ENCODE measurements around the gene HNF1B.
"Not testable (repeated sequence)": the region's sequence is repeated elsewhere in the genome, so short reads cannot be mapped to it uniquely, and the experiment has no call there.

Gene HNF1B

DNA sequence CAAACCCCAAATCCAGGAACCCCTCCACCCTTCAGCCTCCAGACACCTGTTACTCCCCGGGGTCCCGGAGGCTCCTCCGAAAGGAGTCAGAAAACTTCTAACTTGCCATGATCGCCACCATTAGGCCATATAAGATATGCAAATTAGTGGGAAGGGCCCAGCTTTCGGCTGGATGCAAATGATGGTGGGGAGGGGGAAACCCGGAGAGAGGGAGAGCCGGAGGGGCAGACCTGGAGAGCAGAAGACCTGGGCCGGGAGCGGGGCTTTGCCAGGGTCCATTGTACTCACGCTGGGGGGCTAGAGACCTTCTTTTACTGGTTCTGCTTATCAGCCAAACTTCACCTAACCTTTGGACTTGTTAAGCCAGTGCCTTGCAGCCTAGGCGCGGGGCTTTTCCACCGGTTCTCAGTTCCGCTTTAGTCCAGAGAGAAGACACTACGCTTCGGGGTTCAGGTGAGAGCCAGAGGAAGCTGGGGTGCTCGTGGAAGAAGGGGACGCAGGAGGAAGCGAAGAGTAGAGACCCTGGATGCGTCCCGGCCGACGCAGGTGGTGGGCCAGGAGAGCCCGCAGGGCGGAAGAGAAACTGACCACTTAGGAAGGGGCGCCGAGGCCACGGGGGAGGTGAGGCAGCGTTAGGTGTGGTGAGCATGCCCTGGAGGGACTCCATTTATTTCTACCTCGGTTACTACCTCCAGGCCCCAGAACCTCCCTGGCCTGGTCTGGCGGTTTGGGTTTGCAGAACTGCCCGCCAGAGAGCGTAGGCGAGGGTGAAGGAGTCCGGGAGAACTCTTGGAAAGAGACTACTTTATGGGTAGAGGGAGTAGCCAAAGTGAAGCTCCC lies at the start of gene HNF1B:
TSS of gene HNF1B (minus strand) at position 99 of the 840 bp plus-strand sequence. CDS start 175 bp downstream, outside the sequence.
- H3K9ac ChIP-seq (ENCODE audit: low read depth in 1 of 2, low read length in 2 of 2): peak within 1 kb of the TSS; percentile 79 to 97
- no peaks in the 10 kb centered on the region for H3K9me3 ChIP-seq (ENCODE audit: control insufficient read depth in 2 of 2, low read length in 2 of 2)
- no peaks in the 10 kb centered on the region for H3K36me3 ChIP-seq (ENCODE audit: control insufficient read depth in 2 of 2, insufficient read depth in 2 of 2, low read length in 2 of 2)
- H3K4me1 ChIP-seq (ENCODE audit: control insufficient read depth in 2 of 2, insufficient read depth in 2 of 2, low read length in 2 of 2): peaks cover 15 to 17% of the 10 kb centered on the region in 2 donors
- H3K27ac ChIP-seq (ENCODE audit: low read depth in 2 of 2, low read length in 2 of 2): peak within 1 kb of the TSS; percentile 91 to 93
- peaks cover 29% of the 10 kb centered on the region in 2 donors for H3K27me3 ChIP-seq (ENCODE audit: control insufficient read depth in 2 of 2, insufficient read depth in 2 of 2, low read length in 2 of 2)
- peak within 1 kb of the TSS; percentile 85 to 88 for H3K4me3 ChIP-seq (ENCODE audit: low read length in 2 of 2)

DNA sequence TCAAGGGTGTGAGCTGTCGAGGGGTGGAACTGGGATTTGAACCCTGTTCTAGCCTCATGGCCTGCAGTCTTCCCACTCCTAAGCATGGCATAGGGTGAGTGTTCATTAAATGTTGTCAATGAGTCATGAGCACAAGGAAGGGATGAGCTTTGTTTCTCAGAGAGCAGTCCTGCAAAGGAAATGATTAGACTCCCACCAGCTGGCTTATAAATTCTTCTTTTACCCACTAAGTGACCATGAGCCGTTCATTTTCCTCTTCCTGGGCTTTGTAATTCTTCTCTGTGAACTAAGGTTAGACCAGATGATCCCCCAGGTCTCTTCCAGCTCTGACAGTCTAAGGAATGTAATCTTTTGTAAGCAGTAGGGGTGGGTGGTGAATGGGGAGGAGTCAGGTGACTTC lies 47.9 kb upstream of the HNF1B start:
- no peaks in the 10 kb centered on the region for H3K36me3 ChIP-seq (ENCODE audit: control insufficient read depth in 2 of 2, insufficient read depth in 2 of 2, low read length in 2 of 2)
- no peak overlapping the region for H3K4me3 ChIP-seq (ENCODE audit: low read length in 2 of 2)
- peaks cover 18 to 21% of the 10 kb centered on the region in 2 donors for H3K4me1 ChIP-seq (ENCODE audit: control insufficient read depth in 2 of 2, insufficient read depth in 2 of 2, low read length in 2 of 2)
- H3K9ac ChIP-seq (ENCODE audit: low read depth in 1 of 2, low read length in 2 of 2): no peak overlapping the region
- H3K9me3 ChIP-seq (ENCODE audit: control insufficient read depth in 2 of 2, low read length in 2 of 2): no peaks in the 10 kb centered on the region
- H3K27ac ChIP-seq (ENCODE audit: low read depth in 2 of 2, low read length in 2 of 2): no peak overlapping the region
- peaks cover 0 to 5% of the 10 kb centered on the region in 2 donors for H3K27me3 ChIP-seq (ENCODE audit: control insufficient read depth in 2 of 2, insufficient read depth in 2 of 2, low read length in 2 of 2)

DNA sequence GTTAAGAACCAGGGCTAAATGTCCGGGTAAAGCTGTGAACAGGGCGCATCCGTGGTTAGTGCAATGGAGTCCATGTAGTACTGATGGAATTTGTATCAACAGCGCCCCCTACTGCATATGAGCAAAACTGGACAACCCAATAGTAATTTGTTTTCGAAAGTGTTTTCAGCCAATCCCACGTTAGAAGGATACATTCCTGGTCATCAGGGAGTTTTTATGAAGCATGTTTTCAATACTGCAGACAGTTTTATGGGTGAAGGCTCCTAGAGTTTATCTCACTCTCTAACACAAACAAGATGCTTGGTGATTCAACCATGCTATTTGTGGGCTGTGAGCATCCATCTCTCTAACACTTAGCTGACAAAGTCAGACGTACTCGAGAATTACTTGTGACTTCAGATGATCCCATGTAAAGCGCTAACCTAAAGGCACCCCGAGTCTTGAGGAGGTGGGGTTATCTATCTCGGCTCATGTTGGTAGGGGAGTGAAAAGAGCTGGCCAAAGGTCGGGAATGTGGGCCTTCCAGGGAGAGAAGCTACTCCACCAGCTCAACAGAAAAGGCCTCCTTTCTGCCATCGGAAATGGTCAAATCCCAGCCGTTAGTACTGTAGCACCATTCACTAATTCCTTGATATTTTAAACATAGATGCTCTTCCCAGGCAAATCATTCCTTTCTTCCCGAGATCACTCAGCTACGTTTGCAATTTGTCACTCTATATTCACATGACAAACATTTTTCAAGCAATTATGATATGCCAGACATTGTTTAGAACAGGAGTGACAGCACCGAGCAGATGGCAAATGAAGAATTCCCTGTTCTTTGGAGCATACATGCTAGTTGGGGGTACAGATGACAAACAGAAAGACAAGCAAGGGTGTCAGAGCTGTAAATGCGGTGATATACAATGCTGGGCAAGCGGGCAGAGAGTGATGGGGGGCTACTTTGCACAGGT lies 46.9 kb upstream of the HNF1B start:
- H3K27ac ChIP-seq (ENCODE audit: low read depth in 2 of 2, low read length in 2 of 2): no peak overlapping the region
- H3K4me3 ChIP-seq (ENCODE audit: low read length in 2 of 2): no peak overlapping the region
- peaks cover 0 to 5% of the 10 kb centered on the region in 2 donors for H3K27me3 ChIP-seq (ENCODE audit: control insufficient read depth in 2 of 2, insufficient read depth in 2 of 2, low read length in 2 of 2)
- peaks cover 26 to 29% of the 10 kb centered on the region in 2 donors for H3K4me1 ChIP-seq (ENCODE audit: control insufficient read depth in 2 of 2, insufficient read depth in 2 of 2, low read length in 2 of 2)
- H3K9ac ChIP-seq (ENCODE audit: low read depth in 1 of 2, low read length in 2 of 2): no peak overlapping the region
- no peaks in the 10 kb centered on the region for H3K9me3 ChIP-seq (ENCODE audit: control insufficient read depth in 2 of 2, low read length in 2 of 2)
- H3K36me3 ChIP-seq (ENCODE audit: control insufficient read depth in 2 of 2, insufficient read depth in 2 of 2, low read length in 2 of 2): no peaks in the 10 kb centered on the region

DNA sequence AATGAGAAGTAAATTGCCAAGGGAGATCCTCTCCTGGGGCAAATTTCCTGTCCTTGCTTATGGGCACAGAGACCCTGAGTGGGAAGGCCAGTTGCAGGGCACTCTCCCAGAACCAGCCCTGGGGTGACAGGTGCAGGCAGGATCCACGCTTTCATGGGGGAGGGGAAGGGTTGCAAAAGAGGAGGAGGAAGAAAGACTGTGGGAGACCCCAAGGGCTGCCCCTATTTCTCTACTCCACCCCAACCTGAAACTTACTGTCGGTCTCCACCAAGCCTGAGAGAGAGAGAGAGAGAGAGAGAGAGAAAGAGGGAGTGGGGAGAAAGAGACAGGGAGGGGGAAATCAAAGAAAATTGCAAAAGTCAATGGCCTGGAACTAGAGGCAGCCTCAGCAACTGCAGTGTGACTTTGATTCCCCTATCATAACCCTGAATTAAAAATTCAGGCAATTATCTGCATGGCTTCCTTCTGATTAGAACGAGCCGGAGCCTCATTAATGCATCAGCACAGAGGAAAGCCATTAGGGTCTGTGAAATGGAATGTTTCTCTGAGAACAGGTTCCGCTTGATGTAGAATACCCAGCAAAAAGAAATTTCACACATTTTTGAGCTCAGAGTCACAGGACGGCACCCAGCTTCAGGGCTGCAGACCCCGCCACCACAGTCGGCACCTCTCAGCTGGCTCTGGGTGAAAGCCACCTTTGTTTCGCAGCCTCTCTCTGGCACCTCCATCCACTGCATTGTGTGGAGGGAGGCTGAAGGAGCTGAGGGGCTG lies 45.1 kb upstream of the HNF1B start:
- Histone ChIP-seq H3K9me3 (ENCODE audit: control insufficient read depth in 2 of 2, low read length in 2 of 2) (no peaks in the 10 kb centered on the region), H3K4me3 (ENCODE audit: low read length in 2 of 2) (no peak overlapping the region), H3K9ac (ENCODE audit: low read depth in 1 of 2, low read length in 2 of 2) (no peak overlapping the region), H3K27ac (ENCODE audit: low read depth in 2 of 2, low read length in 2 of 2) (peak overlapping the region; percentile 76 to 79), H3K27me3 (ENCODE audit: control insufficient read depth in 2 of 2, insufficient read depth in 2 of 2, low read length in 2 of 2) (peaks cover 0 to 5% of the 10 kb centered on the region in 2 donors), H3K36me3 (ENCODE audit: control insufficient read depth in 2 of 2, insufficient read depth in 2 of 2, low read length in 2 of 2) (no peaks in the 10 kb centered on the region), H3K4me1 (ENCODE audit: control insufficient read depth in 2 of 2, insufficient read depth in 2 of 2, low read length in 2 of 2) (peaks cover 26 to 31% of the 10 kb centered on the region in 2 donors)

DNA sequence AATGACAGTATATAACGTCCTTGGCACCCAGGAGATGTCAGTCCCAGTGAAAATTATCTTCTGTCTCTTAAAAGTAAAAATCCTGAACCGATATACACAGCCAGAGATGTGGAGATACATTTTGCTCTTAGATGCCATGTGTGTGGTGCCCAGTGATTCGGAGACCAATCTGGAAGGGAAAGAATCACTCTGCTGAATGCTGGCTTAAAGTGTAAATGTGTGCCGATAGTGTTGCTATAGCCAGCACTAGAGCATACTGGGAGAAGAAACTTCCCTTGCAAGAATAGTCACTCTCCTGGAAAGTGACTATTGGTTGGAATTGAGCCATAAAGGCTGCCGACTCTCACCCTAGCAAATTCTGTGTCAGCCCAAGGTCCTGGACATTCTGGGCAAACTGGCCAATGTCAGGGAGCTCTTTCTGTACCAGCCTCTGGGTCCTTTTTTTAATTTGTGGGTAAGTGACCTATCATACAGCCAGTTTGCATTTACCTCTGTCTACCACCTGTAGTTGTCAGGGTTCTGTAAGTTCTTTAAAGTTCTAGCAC lies 44.2 kb upstream of the HNF1B start:
- Histone ChIP-seq H3K36me3 (ENCODE audit: control insufficient read depth in 2 of 2, insufficient read depth in 2 of 2, low read length in 2 of 2) (no peaks in the 10 kb centered on the region), H3K9me3 (ENCODE audit: control insufficient read depth in 2 of 2, low read length in 2 of 2) (no peaks in the 10 kb centered on the region), H3K9ac (ENCODE audit: low read depth in 1 of 2, low read length in 2 of 2) (peak overlapping the region in 1 of 2 donors; percentile 34), H3K4me3 (ENCODE audit: low read length in 2 of 2) (peak overlapping the region in 1 of 2 donors; percentile 48), H3K4me1 (ENCODE audit: control insufficient read depth in 2 of 2, insufficient read depth in 2 of 2, low read length in 2 of 2) (peaks cover 26 to 31% of the 10 kb centered on the region in 2 donors), H3K27ac (ENCODE audit: low read depth in 2 of 2, low read length in 2 of 2) (peak overlapping the region; percentile 76 to 79), H3K27me3 (ENCODE audit: control insufficient read depth in 2 of 2, insufficient read depth in 2 of 2, low read length in 2 of 2) (peaks cover 0 to 5% of the 10 kb centered on the region in 2 donors)

GRCh38 chr17:37788526-37788925 lies 43.7 kb upstream of the HNF1B start:
- H3K27ac ChIP-seq (ENCODE audit: low read depth in 2 of 2, low read length in 2 of 2): peak overlapping the region; percentile 76 to 79
- peaks cover 0 to 5% of the 10 kb centered on the region in 2 donors for H3K27me3 ChIP-seq (ENCODE audit: control insufficient read depth in 2 of 2, insufficient read depth in 2 of 2, low read length in 2 of 2)
- H3K9ac ChIP-seq (ENCODE audit: low read depth in 1 of 2, low read length in 2 of 2): peak overlapping the region in 1 of 2 donors; percentile 34
- H3K9me3 ChIP-seq (ENCODE audit: control insufficient read depth in 2 of 2, low read length in 2 of 2): no peaks in the 10 kb centered on the region
- no peaks in the 10 kb centered on the region for H3K36me3 ChIP-seq (ENCODE audit: control insufficient read depth in 2 of 2, insufficient read depth in 2 of 2, low read length in 2 of 2)
- H3K4me1 ChIP-seq (ENCODE audit: control insufficient read depth in 2 of 2, insufficient read depth in 2 of 2, low read length in 2 of 2): peaks cover 26 to 31% of the 10 kb centered on the region in 2 donors
- H3K4me3 ChIP-seq (ENCODE audit: low read length in 2 of 2): peak overlapping the region in 1 of 2 donors; percentile 48

- Histone ChIP-seq H3K4me1 (ENCODE audit: control insufficient read depth in 2 of 2, insufficient read depth in 2 of 2, low read length in 2 of 2) (peaks cover 26 to 31% of the 10 kb centered on the region in 2 donors), H3K4me3 (ENCODE audit: low read length in 2 of 2) (no peak overlapping the region), H3K9me3 (ENCODE audit: control insufficient read depth in 2 of 2, low read length in 2 of 2) (no peaks in the 10 kb centered on the region), H3K27ac (ENCODE audit: low read depth in 2 of 2, low read length in 2 of 2) (peak overlapping the region; percentile 77 to 79), H3K36me3 (ENCODE audit: control insufficient read depth in 2 of 2, insufficient read depth in 2 of 2, low read length in 2 of 2) (no peaks in the 10 kb centered on the region), H3K27me3 (ENCODE audit: control insufficient read depth in 2 of 2, insufficient read depth in 2 of 2, low read length in 2 of 2) (peaks cover 0 to 5% of the 10 kb centered on the region in 2 donors), H3K9ac (ENCODE audit: low read depth in 1 of 2, low read length in 2 of 2) (peak overlapping the region; percentile 44 to 66)
These were observed 42.3 kb upstream of the HNF1B start for GRCh38 chr17:37787055-37787757.

DNA sequence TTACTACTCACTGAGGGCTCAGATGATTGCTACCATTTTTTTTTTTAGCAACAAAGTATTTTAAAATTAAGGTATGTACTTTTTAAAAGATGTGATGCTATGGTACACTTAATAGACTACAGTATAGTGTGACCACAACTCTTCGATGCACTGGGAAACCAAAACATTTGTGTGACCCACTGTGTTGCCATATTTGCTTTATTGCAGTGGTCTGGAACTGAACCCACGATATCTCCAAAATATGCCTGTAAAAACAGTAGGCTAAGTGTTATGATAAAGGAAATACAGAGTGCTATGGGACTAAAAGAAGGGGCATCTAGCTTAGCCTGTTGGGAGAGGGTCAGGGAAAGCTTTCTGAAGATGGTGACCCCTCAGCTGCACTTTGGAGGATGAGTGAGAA lies 41.6 kb upstream of the HNF1B start:
- no peak overlapping the region for H3K9ac ChIP-seq (ENCODE audit: low read depth in 1 of 2, low read length in 2 of 2)
- H3K4me1 ChIP-seq (ENCODE audit: control insufficient read depth in 2 of 2, insufficient read depth in 2 of 2, low read length in 2 of 2): peaks cover 26 to 31% of the 10 kb centered on the region in 2 donors
- H3K4me3 ChIP-seq (ENCODE audit: low read length in 2 of 2): no peak overlapping the region
- H3K27ac ChIP-seq (ENCODE audit: low read depth in 2 of 2, low read length in 2 of 2): no peak overlapping the region
- H3K36me3 ChIP-seq (ENCODE audit: control insufficient read depth in 2 of 2, insufficient read depth in 2 of 2, low read length in 2 of 2): no peaks in the 10 kb centered on the region
- peaks cover 0 to 5% of the 10 kb centered on the region in 2 donors for H3K27me3 ChIP-seq (ENCODE audit: control insufficient read depth in 2 of 2, insufficient read depth in 2 of 2, low read length in 2 of 2)
- no peaks in the 10 kb centered on the region for H3K9me3 ChIP-seq (ENCODE audit: control insufficient read depth in 2 of 2, low read length in 2 of 2)

- not testable (repeated sequence) for H3K27ac ChIP-seq (ENCODE audit: low read depth in 2 of 2, low read length in 2 of 2); H3K4me3 ChIP-seq (ENCODE audit: low read length in 2 of 2); H3K9ac ChIP-seq (ENCODE audit: low read depth in 1 of 2, low read length in 2 of 2); H3K27me3 ChIP-seq (ENCODE audit: control insufficient read depth in 2 of 2, insufficient read depth in 2 of 2, low read length in 2 of 2); H3K9me3 ChIP-seq (ENCODE audit: control insufficient read depth in 2 of 2, low read length in 2 of 2); H3K4me1 ChIP-seq (ENCODE audit: control insufficient read depth in 2 of 2, insufficient read depth in 2 of 2, low read length in 2 of 2); H3K36me3 ChIP-seq (ENCODE audit: control insufficient read depth in 2 of 2, insufficient read depth in 2 of 2, low read length in 2 of 2)
These were observed 37.6 kb upstream of the HNF1B start for GRCh38 chr17:37782460-37782859.

Measured in mucosa of rectum (tissue), 2 donors.